ENCODE results near the gene FAM241B.

FAM241B gene

GRCh38 chr10:69631566-69631965 is 1.5 kb downstream of the FAM241B start:
- peaks cover 11% of the 10 kb centered on the region for H3K27me3 ChIP-seq (ENCODE audit: insufficient read depth, poor library complexity, severe bottlenecking)
- TF ChIP-seq SPI1 (IDR thresholded peaks at IDR 0.05; ENCODE audit: borderline replicate concordance, low read depth) (no peak), REST (IDR thresholded peaks at IDR 0.05; ENCODE audit: insufficient replicate concordance, low read depth) (no peak), POLR2AphosphoS5 (IDR thresholded peaks at IDR 0.05; ENCODE audit: low read depth) (no peak), CTCF (IDR thresholded peaks at IDR 0.05; ENCODE audit: insufficient read depth, low read length) (no peak)
- H3K4me3 ChIP-seq (replicated peaks; ENCODE audit: insufficient read depth, low read length), result no peak overlapping the region
- H3K27ac ChIP-seq (replicated peaks), result no peak overlapping the region
- DNase-seq (ENCODE audit: low read depth in 1 of 2, low spot score in 1 of 2), result no peak

- no peak for DNase-seq (ENCODE audit: low read depth in 1 of 2, low spot score in 1 of 2)
- Histone ChIP-seq H3K27ac (replicated peaks) (no peak overlapping the region), H3K4me3 (replicated peaks; ENCODE audit: insufficient read depth, low read length) (no peak overlapping the region), H3K27me3 (ENCODE audit: insufficient read depth, poor library complexity, severe bottlenecking) (peaks cover 11% of the 10 kb centered on the region)
- no peak for TF ChIP-seq POLR2AphosphoS5 (IDR thresholded peaks at IDR 0.05; ENCODE audit: low read depth)
- no peak for TF ChIP-seq SPI1 (IDR thresholded peaks at IDR 0.05; ENCODE audit: borderline replicate concordance, low read depth)
- TF ChIP-seq CTCF (IDR thresholded peaks at IDR 0.05; ENCODE audit: insufficient read depth, low read length), result no peak
- no peak for TF ChIP-seq REST (IDR thresholded peaks at IDR 0.05; ENCODE audit: insufficient replicate concordance, low read depth)
- no peak for TF ChIP-seq GABPA (IDR thresholded peaks at IDR 0.05; ENCODE audit: low read depth)
Measured at GRCh38 chr10:69632516-69633199, 2.6 kb downstream of the FAM241B start.

- DNase-seq (ENCODE audit: low read depth in 1 of 2, low spot score in 1 of 2), result no peak
- TF ChIP-seq POLR2AphosphoS5 (IDR thresholded peaks at IDR 0.05; ENCODE audit: low read depth) (no peak), SPI1 (IDR thresholded peaks at IDR 0.05; ENCODE audit: borderline replicate concordance, low read depth) (no peak), CTCF (IDR thresholded peaks at IDR 0.05; ENCODE audit: insufficient read depth, low read length) (no peak), GABPA (IDR thresholded peaks at IDR 0.05; ENCODE audit: low read depth) (no peak), REST (IDR thresholded peaks at IDR 0.05; ENCODE audit: insufficient replicate concordance, low read depth) (no peak)
- H3K4me3 ChIP-seq (replicated peaks; ENCODE audit: insufficient read depth, low read length), result no peak overlapping the region
- peaks cover 11% of the 10 kb centered on the region for H3K27me3 ChIP-seq (ENCODE audit: insufficient read depth, poor library complexity, severe bottlenecking)
- H3K27ac ChIP-seq (replicated peaks), result no peak overlapping the region
Measured at GRCh38 chr10:69633673-69634635, 3.9 kb downstream of the FAM241B start.
